Panc1 (cell line): ENCODE results near the gene DNER. TPM values are rescaled to one million over a fixed set of nuclear protein-coding genes. Genes with fewer than 3 reads are reported as not detected.

ENCODE experiments used
- ATAC-seq: fragments of 200-7000 bp; cut with Tn5 transposase; 2 replicates; pipeline ENCODE4 v1.9.1; 2020; ENCODE audit warnings: mild to moderate bottlenecking, moderate library complexity
- BruUV-seq: library from RNA; stranded (reverse); fragments of 400-500 nt; replicated peaks from 2 replicates; lab custom pipeline; 2021; lab: Mats Ljungman, UMichigan
- CTCF ChIA-PET: fragments of 300-600 bp; sonication (Branson Sonifier 250); formaldehyde crosslinking; loops from one replicate; lab custom pipeline; 2022; ENCODE audit warnings: antibody characterized with exemption; lab: Charles Lee
- POLR2A ChIA-PET: fragments of 300-600 bp; sonication (Branson Sonifier 250); formaldehyde crosslinking; loops from one replicate; lab custom pipeline; 2022; ENCODE audit warnings: antibody characterized with exemption; lab: Charles Lee
- DNase-seq: peaks from one replicate; pipeline ENCODE4 v3.0.0-alpha.2; 2010; ENCODE audit warnings: low read depth, low spot score
- H3K27ac ChIP-seq: 2 replicates; pipeline ENCODE4 v1.5.1; 2011; ENCODE audit warnings: mild to moderate bottlenecking, low read length, inconsistent platforms
- H3K27me3 ChIP-seq: fragments of 200-500 bp; sonication (Bioruptor generic); 2 replicates; pipeline ENCODE4 v1.6.0; 2014; ENCODE audit warnings: low read length, inconsistent platforms; ENCODE audit not compliant: control insufficient read depth, insufficient read depth
- H3K36me3 ChIP-seq: fragments of 200-500 bp; sonication (Bioruptor generic); 2 replicates; pipeline ENCODE4 v1.5.1; 2014; ENCODE audit warnings: inconsistent platforms, mild to moderate bottlenecking, low read length, moderate library complexity; ENCODE audit not compliant: control insufficient read depth, insufficient read depth
- H3K4me1 ChIP-seq: 2 replicates; pipeline ENCODE4 v1.5.1; 2011; ENCODE audit warnings: inconsistent platforms, mild to moderate bottlenecking, low read length, moderate library complexity; ENCODE audit not compliant: control insufficient read depth, insufficient read depth
- H3K4me3 ChIP-seq, 2 experiments: 2 replicates each; pipeline ENCODE4 v1.5.1; 2011 to 2012; ENCODE audit warnings: low read depth in 2 of 2, low read length in 2 of 2, mild to moderate bottlenecking in 2 of 2, inconsistent platforms in 1 of 2, moderate library complexity in 1 of 2
- H3K9me3 ChIP-seq: fragments of 200-500 bp; sonication (Bioruptor generic); 2 replicates; pipeline ENCODE4 v1.5.1; 2014; ENCODE audit warnings: low read depth, mild to moderate bottlenecking, inconsistent platforms, low read length, moderate library complexity; ENCODE audit not compliant: control insufficient read depth, insufficient read depth
- CTCF ChIP-seq: fragments of 450-650 bp; IDR thresholded peaks from 2 replicates; pipeline ENCODE4 v1.5.1; 2017; ENCODE audit warnings: mild to moderate bottlenecking
- POLR2AphosphoS5 ChIP-seq: IDR thresholded peaks from 2 replicates; pipeline ENCODE4 v1.6.1; 2012; ENCODE audit warnings: mild to moderate bottlenecking, low read depth, low read length, moderate library complexity
- SIN3A ChIP-seq: IDR thresholded peaks from 2 replicates; pipeline ENCODE4 v1.6.1; 2012; ENCODE audit warnings: low read depth, mild to moderate bottlenecking, low read length, moderate library complexity, borderline replicate concordance; ENCODE audit not compliant: insufficient read depth
- TCF7L2 ChIP-seq: IDR thresholded peaks from 2 replicates; pipeline ENCODE4 v1.6.1; 2011; ENCODE audit warnings: mild to moderate bottlenecking, low read depth, low read length, inconsistent platforms
- in situ Hi-C: cut with HindIII; loops from 2 replicates; pipeline ENCODE4 v1.10.0; 2016; ENCODE audit warnings: low sequenced_read_pairs, low pct_unique_long_range_greater_than_20kb
- intact Hi-C: fragments of 100-400 bp; cut with micrococcal nuclease; formaldehyde crosslinking; loops from one replicate; pipeline ENCODE4 v1.10.0; 2022; ENCODE audit not compliant: unreplicated experiment
- total RNA-seq: library from RNA; stranded (reverse); gene quantifications from one replicate; pipeline ENCODE4 v1.2.1, GENCODE V29; 2021; ENCODE audit not compliant: unreplicated experiment
- TF ChIP-seq, protein P1 (sequence below), 2 experiments: IDR thresholded peaks; 2 replicates each; pipeline ENCODE4 v1.6.1; 2011 to 2012; ENCODE audit warnings: low read depth in 2 of 2, control low read depth in 1 of 2, low read length in 1 of 2, mild to moderate bottlenecking in 1 of 2, moderate library complexity in 1 of 2; ENCODE audit not compliant: insufficient read depth in 1 of 2

DNER gene
- total RNA-seq, 1 experiment from 2014 or later, result 0.31 TPM

- Histone ChIP-seq H3K4me3 (no peak overlapping the region), H3K27me3 (peaks cover 11% of the 10 kb centered on the region), H3K36me3 (no peaks in the 10 kb centered on the region), H3K27ac (no peak overlapping the region), H3K4me1 (no peaks in the 10 kb centered on the region), H3K9me3 (no peaks in the 10 kb centered on the region)
- BruUV-seq, result no TSS peak
- intact Hi-C loops, result no loop called here
- POLR2A ChIA-PET, result no interaction called here
- no peak for DNase-seq
- TF ChIP-seq, protein P1, sequence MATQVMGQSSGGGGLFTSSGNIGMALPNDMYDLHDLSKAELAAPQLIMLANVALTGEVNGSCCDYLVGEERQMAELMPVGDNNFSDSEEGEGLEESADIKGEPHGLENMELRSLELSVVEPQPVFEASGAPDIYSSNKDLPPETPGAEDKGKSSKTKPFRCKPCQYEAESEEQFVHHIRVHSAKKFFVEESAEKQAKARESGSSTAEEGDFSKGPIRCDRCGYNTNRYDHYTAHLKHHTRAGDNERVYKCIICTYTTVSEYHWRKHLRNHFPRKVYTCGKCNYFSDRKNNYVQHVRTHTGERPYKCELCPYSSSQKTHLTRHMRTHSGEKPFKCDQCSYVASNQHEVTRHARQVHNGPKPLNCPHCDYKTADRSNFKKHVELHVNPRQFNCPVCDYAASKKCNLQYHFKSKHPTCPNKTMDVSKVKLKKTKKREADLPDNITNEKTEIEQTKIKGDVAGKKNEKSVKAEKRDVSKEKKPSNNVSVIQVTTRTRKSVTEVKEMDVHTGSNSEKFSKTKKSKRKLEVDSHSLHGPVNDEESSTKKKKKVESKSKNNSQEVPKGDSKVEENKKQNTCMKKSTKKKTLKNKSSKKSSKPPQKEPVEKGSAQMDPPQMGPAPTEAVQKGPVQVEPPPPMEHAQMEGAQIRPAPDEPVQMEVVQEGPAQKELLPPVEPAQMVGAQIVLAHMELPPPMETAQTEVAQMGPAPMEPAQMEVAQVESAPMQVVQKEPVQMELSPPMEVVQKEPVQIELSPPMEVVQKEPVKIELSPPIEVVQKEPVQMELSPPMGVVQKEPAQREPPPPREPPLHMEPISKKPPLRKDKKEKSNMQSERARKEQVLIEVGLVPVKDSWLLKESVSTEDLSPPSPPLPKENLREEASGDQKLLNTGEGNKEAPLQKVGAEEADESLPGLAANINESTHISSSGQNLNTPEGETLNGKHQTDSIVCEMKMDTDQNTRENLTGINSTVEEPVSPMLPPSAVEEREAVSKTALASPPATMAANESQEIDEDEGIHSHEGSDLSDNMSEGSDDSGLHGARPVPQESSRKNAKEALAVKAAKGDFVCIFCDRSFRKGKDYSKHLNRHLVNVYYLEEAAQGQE (IDR thresholded peaks at IDR 0.05; ENCODE audit: insufficient read depth in 1 of 2, low read depth in 2 of 2, low read length in 1 of 2), result no peak
- no peak for TF ChIP-seq POLR2AphosphoS5
- TF ChIP-seq SIN3A, result no peak
- no peak for TF ChIP-seq TCF7L2
- no peak for TF ChIP-seq CTCF
- CTCF ChIA-PET, result no interaction called here
- no peak for ATAC-seq
- in situ Hi-C loops, result no loop called here
Measured at GRCh38 chr2:229627728-229628127, 86.6 kb downstream of the DNER start.

GRCh38 chr2:229622495-229623355 is 91.6 kb downstream of the DNER start:
- in situ Hi-C loops, result no loop called here
- H3K27ac ChIP-seq, result no peak overlapping the region
- DNase-seq (no peak), ATAC-seq (no peak)
- CTCF ChIA-PET, result no interaction called here
- no TSS peak for BruUV-seq
- peaks cover 7% of the 10 kb centered on the region for H3K27me3 ChIP-seq
- no peaks in the 10 kb centered on the region for H3K9me3 ChIP-seq
- H3K4me1 ChIP-seq, result no peaks in the 10 kb centered on the region
- POLR2A ChIA-PET, result no interaction called here
- intact Hi-C loops, result no loop called here
- no peaks in the 10 kb centered on the region for H3K36me3 ChIP-seq
- no peak overlapping the region for H3K4me3 ChIP-seq
- TF ChIP-seq, protein P1 (IDR thresholded peaks at IDR 0.05; ENCODE audit: insufficient read depth in 1 of 2, low read depth in 2 of 2, low read length in 1 of 2), result no peak
